IPS DF 4.7 (cell line): ENCODE data around the gene POTEG.
"Not testable (repeated sequence)": the region's sequence is repeated elsewhere in the genome, so short reads cannot be mapped to it uniquely, and the experiment has no call there.

Source experiments
- DNase-seq: peaks from one replicate; pipeline ENCODE4 v3.0.0-alpha.2; 2013; ENCODE audit warnings: low spot score; ENCODE audit errors: extremely low read depth

Gene POTEG

DNA sequence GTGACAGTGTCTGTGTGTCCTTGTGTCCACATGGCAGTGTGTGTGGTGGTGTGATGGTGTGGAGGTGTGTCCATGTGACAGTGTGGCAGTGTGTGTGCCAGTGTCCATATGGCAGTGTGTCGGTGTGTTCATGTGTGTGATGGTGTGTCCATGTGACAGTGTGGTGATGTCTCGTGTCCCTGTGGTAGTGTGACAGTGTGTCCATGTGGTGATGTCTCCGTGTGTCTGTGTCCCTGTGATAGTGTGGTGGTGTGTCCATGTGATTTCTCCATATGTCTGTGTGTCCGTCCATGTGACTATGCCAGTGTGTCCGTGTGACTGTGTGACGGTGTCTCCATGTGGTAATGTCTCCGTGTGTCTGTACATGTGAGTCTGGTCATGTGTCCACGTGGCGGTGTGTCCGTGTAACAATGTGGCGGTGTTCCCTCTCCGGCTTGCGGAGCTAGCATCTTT, 59.7 kb downstream of the POTEG start:
- DNase-seq: not testable (repeated sequence)

DNA sequence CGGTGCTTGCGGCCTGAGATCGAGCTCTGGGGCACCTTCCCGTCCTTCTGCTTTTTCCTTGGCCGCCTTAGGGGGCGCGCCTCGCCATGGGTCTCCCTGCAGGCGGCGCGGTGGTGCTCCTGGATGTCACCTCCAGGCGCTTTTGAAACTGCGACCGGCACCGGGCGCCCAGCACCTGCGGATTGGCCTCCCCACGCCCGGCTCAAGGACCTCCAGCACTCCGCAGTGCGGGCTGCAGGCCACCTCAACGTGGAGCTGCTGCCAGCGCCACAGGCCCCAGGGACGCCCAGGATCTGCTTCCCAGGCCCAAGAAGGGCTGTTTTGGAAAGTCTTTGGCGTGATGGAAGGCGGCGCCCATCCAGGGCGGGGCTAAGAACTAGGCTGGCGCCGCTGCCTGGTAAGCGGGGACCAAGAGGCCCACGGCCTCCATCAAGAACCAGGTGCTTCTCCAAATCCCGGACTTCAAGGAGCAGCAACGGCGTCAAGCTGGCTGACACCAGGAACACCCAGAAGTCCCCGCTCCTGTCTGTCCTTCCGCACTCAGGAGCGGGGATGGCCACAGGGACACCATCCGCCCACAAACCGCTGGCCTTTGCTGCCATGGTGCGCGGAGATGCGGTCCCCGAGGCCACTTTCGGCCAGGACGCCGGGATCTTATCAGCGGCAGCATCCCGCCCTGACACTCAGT, 61.2 kb downstream of the POTEG start:
- DNase-seq: not testable (repeated sequence)

DNA sequence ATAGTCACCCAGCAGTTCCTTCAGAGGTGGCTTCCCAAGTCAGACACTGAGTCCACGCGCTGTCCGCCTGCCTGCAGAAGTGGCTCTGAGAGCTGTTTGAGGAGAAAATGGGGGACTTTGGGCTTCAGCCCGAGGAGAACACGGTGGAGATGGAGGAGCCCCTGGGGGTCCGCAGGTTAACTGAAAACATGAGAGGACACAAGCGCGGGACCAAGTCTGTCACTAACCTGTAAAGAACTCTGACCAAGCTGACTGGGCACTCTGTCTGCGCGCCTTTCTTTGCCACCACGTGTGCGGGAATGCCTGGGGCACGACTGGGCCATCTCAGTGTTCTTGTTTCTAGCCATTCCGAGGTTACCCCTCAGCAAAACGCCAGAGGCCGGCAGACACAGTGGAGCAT, 62.4 kb downstream of the POTEG start:
- not testable (repeated sequence) for DNase-seq

GRCh38 chr14:19362803-19363202, 71.3 kb downstream of the POTEG start:
- DNase-seq: not testable (repeated sequence)

DNA sequence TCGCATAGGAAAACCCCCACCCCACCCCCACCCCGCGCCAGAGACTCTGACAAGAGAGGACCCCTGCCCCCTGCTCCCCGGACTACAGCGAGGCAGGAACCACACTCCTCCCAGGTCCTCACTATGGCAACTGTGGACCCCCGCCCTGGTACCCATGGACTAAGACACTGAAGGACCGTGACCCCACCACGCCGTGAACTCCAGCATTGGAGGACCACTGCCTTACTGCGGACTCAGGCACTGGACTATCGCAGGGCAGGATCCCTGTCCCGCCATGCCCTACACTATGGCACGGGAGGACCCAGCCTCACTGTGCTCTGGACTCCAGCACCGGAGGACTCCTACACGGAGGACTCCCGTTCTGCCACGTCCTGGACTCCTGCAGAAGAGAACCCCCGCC, 71.8 kb downstream of the POTEG start:
- not testable (repeated sequence) for DNase-seq

GRCh38 chr14:19361636-19362253, 72.4 kb downstream of the POTEG start:
- not testable (repeated sequence) for DNase-seq

DNA sequence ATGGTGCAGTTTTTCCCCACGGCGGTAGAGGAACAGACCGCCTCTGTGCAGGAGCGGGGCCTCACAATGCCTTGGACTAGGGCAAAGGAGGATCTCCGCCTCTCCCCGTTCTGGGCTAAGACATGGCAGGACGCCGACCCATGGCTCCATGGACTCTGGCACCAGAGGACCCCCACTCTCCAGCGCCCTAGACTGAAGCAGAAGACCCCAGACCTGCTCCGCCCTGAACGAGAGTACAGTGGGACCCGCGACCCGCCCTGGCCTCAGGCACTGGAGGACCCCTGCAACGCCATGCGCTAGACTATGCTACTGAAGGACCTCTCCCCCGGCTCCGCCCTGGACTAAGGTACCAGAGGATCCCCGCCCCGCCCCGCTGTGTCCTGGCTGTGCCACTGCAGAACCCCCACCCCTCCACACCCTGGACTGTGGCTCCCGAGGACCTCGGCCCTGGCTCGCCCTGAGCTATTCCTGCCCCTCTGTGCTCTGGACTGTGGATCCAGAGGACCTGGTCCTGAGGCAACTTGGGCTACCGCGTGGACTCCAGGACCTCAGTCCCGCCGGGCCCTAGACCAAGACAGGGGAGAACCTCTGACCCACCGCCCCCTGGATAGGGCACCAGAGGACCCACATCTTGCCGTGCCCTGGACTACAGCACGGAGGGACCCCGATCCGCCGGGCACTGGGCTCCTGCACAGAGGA, 73.1 kb downstream of the POTEG start:
- DNase-seq: not testable (repeated sequence)
